Ureter (tissue), 1 donor: ENCODE results near the gene DAW1. TPM values are rescaled to one million over a fixed set of nuclear protein-coding genes. Genes with fewer than 3 reads are reported as not detected.
"Not testable (repeated sequence)": the region's sequence is repeated elsewhere in the genome, so short reads cannot be mapped to it uniquely, and the experiment has no call there.

Experiments used
- DNase-seq: peaks from one replicate; pipeline ENCODE4 v3.0.0-alpha.2; 2020; ENCODE audit warnings: low spot score
- total RNA-seq: library from RNA; stranded (reverse); gene quantifications from one replicate; pipeline ENCODE4 v1.2.4, GENCODE V29; 2023
- donor health status: DM: yes; HTN: yes; CAD: no.

The DAW1 gene
- total RNA-seq, 1 donor from 2014 or later = not detected

DNA sequence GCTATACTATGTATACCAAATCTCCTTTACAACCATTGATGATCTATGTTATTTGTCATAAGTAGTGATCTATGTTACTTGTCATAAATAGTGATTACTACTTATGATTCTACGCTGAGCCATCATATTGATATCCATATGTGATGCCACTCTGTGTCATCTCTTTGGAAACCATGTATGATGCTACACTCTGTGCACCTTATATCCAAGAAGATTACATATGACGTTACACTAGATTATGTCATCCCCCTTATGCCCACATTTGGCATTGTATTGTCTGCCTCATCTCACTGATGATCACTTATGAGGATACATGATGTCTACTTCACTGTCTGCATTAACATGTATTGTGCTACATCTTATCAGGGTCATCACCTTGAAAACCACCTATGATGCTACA, 42.9 kb downstream of the DAW1 start:
- DNase-seq = no peak

DNA sequence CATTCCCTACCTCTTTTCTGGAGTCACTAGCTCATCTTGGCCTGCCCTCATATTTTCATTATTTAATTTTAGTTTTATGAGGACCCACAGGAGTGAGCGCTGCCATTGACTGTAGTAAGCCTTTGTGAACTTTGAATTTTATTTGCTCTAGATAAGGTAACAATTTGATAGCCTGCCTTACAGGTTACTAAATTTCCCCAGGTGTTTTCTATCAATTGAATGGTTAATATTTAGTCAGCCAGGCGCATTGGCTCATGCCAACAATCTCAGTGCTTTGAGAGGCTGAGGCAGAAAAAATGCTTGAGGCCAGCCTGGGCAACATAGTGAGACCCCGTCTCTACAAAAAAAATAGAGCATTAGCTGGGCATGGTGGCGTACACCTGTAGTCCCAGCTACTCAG, 50.2 kb downstream of the DAW1 start:
- DNase-seq = no peak

DNA sequence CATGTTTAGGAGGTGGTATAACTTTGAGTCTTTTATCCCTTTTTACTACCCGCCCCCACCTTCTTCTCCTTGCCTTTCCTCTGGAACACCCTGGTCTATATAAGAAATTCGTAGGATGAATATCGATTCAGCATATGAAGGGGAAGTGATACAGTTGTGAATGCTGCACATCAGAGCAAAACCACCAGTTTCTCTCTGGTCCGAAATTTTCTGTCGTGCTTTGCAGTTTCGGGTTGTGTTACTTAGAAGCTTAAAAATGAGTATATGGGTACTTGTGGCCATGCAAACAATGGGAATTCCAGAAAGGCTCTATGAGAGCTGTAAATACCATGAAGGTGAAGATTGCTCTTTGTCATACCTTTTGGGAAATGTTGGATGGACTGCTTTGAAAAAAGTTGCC, 60.6 kb downstream of the DAW1 start:
- DNase-seq = no peak

DNA sequence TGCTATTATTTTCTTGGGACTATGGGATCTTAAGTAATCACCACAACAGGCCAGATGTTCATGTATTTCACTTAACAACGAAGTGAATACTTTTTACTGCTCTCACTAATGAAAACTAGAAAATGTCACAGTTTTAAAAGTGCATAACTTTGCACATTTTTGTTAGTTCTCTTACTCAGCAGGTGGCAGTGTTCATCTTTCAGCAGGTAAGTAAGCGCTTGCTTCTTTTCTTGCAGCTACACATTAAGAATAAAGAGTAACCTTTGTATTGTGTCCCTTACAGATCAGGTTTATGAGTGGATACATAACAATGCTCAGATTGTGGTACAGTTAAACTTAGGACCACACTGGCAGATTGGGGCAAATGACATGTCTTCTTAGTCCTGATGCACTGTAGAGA, 61.0 kb downstream of the DAW1 start:
- no peak for DNase-seq

DNA sequence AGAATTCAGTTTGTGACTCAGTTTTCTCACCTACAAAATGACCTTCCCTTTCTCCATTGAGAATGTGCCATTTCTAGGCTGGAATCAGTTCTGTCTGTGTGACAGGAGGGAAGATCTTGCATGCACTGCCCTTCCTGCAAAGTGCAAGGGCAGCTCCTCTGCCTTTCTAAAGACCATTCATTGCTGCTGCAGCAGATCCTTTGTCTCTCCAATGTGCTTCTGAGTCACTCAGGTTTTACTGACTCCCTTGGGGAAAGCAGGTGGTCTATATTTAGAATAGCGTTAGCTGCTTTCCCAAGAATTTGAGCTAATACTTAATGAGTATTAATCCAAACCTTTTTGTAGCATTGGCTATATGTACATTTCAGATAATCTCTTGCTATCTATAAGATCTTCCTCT, 62.5 kb downstream of the DAW1 start:
- DNase-seq = no peak

DNA sequence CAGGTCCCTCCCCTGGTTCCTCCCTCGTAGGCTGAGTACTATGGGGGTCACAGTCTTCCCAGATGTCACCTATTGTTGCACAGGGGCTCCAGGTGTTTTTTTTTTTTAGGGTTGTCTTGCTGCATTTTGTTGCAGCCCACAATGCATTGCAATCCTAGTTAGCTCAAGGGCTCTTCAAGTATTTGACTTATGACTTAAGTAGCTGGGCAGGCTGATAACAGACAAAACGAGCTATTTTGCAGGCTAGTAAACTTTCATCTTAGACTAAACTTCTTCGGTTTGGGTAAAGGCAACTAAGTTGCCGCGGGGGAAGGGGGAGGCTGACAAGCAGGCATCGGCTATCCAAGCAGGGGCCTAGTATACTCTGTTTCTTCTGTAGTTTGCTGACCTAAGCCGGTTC, 64.8 kb downstream of the DAW1 start:
- DNase-seq = not testable (repeated sequence)

DNA sequence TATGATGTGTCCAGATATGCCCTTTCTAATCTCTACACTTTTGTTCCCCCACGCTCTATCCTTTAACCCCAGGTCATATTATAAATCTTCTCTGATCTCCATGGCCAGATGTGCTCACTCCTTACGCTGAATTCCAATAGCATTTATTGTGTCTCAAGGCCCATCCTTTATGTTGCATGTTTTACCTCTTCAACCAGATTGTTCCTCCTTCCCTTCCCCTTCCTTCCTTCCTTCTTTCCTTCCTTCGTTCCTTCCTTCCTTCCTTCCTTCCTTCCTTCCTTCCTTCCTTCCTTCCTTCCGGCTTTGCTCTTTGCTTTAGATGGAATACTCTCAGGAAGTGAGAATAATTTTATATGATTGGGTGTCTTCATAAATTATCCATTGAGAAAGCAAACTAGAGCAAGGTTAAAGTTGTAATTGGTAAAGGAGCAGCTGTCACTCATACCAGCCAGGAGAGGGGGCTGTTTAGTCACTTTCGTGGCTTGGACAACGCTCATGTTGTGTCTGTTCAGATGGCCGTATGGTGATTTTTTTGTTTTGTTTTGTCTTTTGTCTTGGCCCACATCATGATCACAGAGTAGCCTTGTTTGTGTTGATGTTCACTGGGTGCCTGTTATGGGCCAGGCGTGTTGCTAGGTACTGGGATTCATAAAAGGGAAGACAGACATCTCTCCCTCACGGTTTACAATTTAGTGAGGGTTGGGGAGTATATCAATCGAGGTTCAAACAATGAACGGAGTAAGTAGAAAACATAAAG, 68.0 kb downstream of the DAW1 start:
- DNase-seq = no peak

DNA sequence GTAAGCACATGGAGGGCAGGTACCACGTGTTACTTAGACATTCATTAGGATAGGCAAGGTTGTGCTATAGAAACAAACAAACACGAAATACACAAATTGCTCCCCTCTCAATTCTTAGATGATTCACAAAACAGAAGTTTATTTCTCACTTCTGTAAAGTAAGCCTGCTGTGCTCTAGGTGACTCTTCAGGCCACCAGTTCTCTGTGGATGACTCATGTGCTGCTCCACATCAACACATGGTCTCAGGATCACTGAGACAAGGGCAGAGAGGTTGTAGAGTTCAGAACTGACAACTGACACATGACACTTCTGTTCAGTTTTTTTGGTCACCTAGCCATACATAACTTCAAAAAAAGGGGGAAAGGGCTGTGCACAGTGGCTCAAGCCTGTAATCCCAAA, 70.6 kb downstream of the DAW1 start:
- no peak for DNase-seq

DNA sequence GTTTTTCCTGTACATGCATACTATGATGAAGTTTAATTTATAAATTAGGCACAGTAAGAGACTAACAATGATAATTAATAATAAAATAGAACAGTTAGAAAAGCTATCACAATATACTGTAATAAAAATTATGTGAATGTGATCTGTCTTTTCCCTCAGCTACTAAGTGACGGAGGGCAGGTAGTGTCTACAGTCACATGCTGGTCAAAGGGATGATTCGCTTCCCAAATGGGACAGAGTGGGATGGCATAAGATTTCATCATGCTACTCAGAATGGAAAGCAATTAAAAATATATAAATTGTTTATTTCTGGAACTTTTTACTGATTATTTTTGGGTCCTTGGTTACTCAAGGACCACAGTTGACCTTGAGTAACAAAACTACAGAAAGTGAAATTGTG, 71.5 kb downstream of the DAW1 start:
- no peak for DNase-seq

DNA sequence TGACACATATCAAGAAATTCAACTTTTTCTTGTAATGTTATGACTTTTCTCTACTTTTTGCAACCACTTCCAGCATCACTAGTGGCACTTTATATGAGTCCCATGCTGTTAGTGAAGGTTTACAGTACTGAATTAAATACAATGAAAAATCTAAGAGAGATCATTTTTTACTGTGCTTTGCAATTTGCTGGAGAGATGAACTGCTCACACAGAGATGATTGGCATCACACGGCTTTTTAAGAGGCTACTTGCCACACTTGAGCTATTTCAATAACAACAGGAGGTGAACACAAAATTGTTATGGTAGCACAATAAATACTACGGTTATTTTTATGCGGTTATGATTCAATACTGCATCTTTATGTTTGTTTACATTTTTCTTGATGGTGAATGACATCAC, 88.9 kb downstream of the DAW1 start:
- DNase-seq = no peak

DNA sequence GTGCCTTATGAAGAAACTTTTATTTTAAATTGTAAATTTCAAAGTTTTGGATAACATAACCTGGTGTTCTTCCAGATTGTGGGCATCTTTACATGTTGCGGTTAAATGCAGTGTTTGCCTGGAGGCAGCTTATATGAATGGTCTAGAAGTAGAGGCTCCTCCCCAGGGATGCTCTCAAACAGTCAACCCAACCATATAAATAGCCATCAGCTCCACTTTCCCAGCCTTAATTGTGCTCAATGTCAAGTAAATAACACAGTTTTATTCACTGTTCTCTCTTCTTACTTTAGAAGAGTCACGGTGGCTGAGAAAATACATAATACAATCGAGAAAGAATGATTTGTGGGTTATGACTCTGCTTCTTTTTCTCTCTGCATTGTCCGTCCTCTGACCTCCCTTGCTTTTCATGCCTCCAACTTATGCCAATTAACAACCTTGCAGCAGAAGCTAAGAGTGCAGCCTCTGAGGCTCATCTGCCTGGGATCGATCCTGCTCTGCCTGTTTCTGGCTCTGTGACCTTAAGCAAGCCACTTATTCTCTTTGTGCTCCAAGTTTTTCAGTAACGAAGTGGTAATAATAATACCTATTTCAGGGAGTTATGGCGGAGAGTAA, 100.3 kb downstream of the DAW1 start:
- no peak for DNase-seq

DNA sequence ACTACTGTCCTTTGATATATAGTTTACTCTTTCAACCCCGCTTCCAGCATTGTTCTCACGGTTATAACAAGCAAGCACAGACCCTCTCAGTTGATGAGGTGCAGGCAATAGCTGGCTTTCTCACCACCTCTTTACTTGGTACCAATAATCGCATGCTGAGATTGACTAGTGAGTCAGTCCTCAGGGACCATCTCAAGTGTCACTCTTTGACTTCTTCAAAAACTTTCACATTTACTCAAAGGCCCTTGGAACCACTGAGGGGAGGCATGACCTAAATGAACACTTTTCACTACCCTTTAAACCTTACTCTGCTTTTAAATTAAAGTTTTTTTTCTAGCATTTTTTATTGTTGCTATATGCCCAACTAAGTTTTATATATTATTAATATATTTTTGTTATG, 101.8 kb downstream of the DAW1 start:
- no peak for DNase-seq

Other genes starting within 250 kb of the DAW1 start
- gene SCYGR5, start 204.8 kb upstream of the DAW1 start, total RNA-seq = not detected
- 1.9 TPM for gene SLC19A3, start 153.6 kb upstream of the DAW1 start, total RNA-seq
- not detected for gene SCYGR6, start 146.9 kb upstream of the DAW1 start, total RNA-seq
- gene SCYGR7, start 143.3 kb upstream of the DAW1 start, total RNA-seq = not detected
- gene SCYGR8, start 125.7 kb upstream of the DAW1 start, total RNA-seq = not detected
- 2.3 TPM for gene CCL20, start 57.8 kb upstream of the DAW1 start, total RNA-seq